Measurements from ENCODE around the gene LPXN.

Gene LPXN

DNA sequence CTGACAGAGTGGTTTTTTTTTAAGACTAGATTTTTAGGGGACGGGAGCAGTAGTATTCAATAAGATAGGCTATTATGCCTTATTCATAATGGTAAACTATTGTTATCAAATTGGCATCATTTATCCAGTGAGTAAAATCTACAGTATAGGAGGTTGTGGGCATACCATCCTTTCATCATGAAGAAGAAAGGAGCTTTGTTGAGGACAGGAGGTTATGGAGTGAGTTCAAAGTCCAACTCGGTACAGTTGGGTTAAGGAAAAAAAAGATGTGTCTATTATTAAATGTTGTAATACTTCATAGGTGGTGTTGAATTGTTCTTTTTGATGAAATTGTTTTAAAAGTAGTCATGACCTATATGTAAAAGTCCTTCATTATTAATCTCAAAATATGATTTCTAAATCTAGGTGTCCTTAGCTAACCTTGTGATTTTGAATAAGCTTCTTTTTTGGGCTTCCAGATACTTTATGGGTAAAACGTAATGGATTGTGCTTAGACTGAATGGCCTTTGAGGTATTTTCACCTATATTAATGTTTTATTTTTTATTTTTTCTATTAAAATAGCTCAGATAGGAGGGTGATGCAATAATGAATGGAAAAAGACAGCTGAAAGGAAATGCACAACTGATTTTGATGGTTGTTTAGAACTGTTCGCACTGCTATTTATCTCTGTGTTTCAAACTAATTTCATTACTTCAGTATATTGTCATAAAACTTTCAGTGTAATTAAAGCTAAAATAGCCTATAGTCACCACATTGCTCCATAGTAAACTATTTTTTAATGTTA, 31.5 kb upstream of the LPXN start:
- H2AFZ ChIP-seq (ENCODE audit: low read depth, low read length) = no peak overlapping the region

DNA sequence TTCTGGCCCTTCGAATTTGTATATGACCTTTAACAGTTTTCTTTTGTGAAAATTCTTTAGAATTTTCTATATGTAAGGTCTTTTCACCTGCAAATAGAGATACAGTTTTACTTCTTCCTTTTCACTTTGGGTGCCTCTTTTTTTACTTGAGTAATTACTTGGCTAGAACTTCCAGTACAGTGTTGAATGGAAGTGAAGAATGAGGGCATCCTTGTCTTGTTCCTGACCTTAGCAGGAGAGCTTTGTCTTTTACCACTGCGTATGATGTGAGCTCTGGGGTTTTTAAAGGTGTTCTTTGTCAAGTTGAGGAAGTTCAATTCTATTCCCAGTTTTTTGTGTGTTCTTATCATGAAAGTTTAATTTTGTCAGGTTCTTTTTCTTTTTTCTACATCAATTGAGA, 24.9 kb upstream of the LPXN start:
- H3K9me3 ChIP-seq (ENCODE audit: insufficient read depth, low read length, severe bottlenecking) = no peaks in the 10 kb centered on the region
- no peak overlapping the region for H2AFZ ChIP-seq (ENCODE audit: low read depth, low read length)
- no peak overlapping the region for H3K9ac ChIP-seq (ENCODE audit: low read depth, low read length)
- H3K4me3 ChIP-seq (ENCODE audit: low read depth in 1 of 2, low read length in 2 of 2) = no peak overlapping the region
- H3K36me3 ChIP-seq (ENCODE audit: insufficient read depth, low read length) = peaks cover 38% of the 10 kb centered on the region
- peaks cover 76% of the 10 kb centered on the region for H4K20me1 ChIP-seq (ENCODE audit: insufficient read depth, low read length)
- TF ChIP-seq, protein P1, sequence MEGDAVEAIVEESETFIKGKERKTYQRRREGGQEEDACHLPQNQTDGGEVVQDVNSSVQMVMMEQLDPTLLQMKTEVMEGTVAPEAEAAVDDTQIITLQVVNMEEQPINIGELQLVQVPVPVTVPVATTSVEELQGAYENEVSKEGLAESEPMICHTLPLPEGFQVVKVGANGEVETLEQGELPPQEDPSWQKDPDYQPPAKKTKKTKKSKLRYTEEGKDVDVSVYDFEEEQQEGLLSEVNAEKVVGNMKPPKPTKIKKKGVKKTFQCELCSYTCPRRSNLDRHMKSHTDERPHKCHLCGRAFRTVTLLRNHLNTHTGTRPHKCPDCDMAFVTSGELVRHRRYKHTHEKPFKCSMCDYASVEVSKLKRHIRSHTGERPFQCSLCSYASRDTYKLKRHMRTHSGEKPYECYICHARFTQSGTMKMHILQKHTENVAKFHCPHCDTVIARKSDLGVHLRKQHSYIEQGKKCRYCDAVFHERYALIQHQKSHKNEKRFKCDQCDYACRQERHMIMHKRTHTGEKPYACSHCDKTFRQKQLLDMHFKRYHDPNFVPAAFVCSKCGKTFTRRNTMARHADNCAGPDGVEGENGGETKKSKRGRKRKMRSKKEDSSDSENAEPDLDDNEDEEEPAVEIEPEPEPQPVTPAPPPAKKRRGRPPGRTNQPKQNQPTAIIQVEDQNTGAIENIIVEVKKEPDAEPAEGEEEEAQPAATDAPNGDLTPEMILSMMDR (IDR thresholded peaks at IDR 0.05; ENCODE audit: borderline replicate concordance, extremely low read depth, low read length, poor library complexity, severe bottlenecking) = no peak
- no peak for TF ChIP-seq EZH2 (IDR thresholded peaks at IDR 0.05; ENCODE audit: borderline replicate concordance, low read depth, low read length, severe bottlenecking)
- no peak overlapping the region for H3K4me2 ChIP-seq (ENCODE audit: insufficient read depth, low read length)
- no peak overlapping the region for H3K27ac ChIP-seq (ENCODE audit: low read length)
- ATAC-seq (ENCODE audit: insufficient read depth, low read depth) = no peak
- H3K79me2 ChIP-seq (ENCODE audit: insufficient read depth, low read length) = peaks cover 100% of the 10 kb centered on the region
- no peak for DNase-seq
- H3K4me1 ChIP-seq (ENCODE audit: insufficient read depth, low read length) = no peaks in the 10 kb centered on the region
- H3K27me3 ChIP-seq (ENCODE audit: insufficient read depth, low read length, poor library complexity) = no peaks in the 10 kb centered on the region

More for the DNA sequence above, 31.5 kb upstream of the LPXN start:
- H3K9ac ChIP-seq (ENCODE audit: low read depth, low read length) = no peak overlapping the region
- DNase-seq (no peak), ATAC-seq (ENCODE audit: insufficient read depth, low read depth) (no peak)
- H3K27me3 ChIP-seq (ENCODE audit: insufficient read depth, low read length, poor library complexity) = no peaks in the 10 kb centered on the region
- peaks cover 46% of the 10 kb centered on the region for H3K36me3 ChIP-seq (ENCODE audit: insufficient read depth, low read length)
- no peak overlapping the region for H3K27ac ChIP-seq (ENCODE audit: low read length)
- H3K9me3 ChIP-seq (ENCODE audit: insufficient read depth, low read length, severe bottlenecking) = no peaks in the 10 kb centered on the region
- TF ChIP-seq EZH2 (IDR thresholded peaks at IDR 0.05; ENCODE audit: borderline replicate concordance, low read depth, low read length, severe bottlenecking) = no peak
- TF ChIP-seq, protein P1 (IDR thresholded peaks at IDR 0.05; ENCODE audit: borderline replicate concordance, extremely low read depth, low read length, poor library complexity, severe bottlenecking) = no peak
- peaks cover 80% of the 10 kb centered on the region for H3K79me2 ChIP-seq (ENCODE audit: insufficient read depth, low read length)
- H3K4me3 ChIP-seq (ENCODE audit: low read depth in 1 of 2, low read length in 2 of 2) = no peak overlapping the region
- H3K4me1 ChIP-seq (ENCODE audit: insufficient read depth, low read length) = no peaks in the 10 kb centered on the region
- H3K4me2 ChIP-seq (ENCODE audit: insufficient read depth, low read length) = no peak overlapping the region
- peaks cover 54% of the 10 kb centered on the region for H4K20me1 ChIP-seq (ENCODE audit: insufficient read depth, low read length)

DNA sequence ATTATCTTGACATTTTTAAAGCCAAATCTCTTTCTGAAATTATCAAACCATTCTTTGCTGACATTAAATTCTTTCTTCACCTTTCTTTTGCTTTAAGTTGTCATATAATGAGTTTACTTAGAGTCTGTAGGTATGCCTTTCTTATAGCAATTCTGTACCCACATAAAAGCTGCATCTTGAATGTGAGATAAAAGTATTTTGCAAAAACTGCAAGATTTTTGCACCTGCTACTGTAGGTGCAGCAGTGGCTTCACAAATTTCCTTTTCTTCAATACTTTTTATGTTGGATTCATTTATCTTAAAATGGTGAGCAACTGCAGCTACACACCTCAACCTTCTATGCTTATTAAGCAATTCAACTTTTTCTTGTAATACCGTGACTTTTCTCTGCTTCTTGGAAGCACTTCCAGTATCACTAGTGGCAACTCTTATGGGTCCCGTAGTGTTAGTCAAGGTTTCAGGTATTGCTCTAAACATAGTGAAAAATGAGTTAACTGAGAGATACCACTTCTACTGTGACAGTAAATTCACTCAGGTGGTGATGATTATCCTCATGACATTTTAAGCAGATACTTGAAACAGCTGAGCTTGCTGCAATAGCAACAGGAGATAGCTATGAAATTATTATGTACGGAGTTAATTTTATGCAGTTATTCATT, 22.0 kb upstream of the LPXN start:
- Histone ChIP-seq H3K4me3 (ENCODE audit: low read depth in 1 of 2, low read length in 2 of 2) (no peak overlapping the region), H2AFZ (ENCODE audit: low read depth, low read length) (no peak overlapping the region), H3K9ac (ENCODE audit: low read depth, low read length) (no peak overlapping the region), H3K79me2 (ENCODE audit: insufficient read depth, low read length) (peaks cover 100% of the 10 kb centered on the region), H3K4me2 (ENCODE audit: insufficient read depth, low read length) (no peak overlapping the region), H3K4me1 (ENCODE audit: insufficient read depth, low read length) (no peaks in the 10 kb centered on the region), H3K9me3 (ENCODE audit: insufficient read depth, low read length, severe bottlenecking) (no peaks in the 10 kb centered on the region), H4K20me1 (ENCODE audit: insufficient read depth, low read length) (peaks cover 67% of the 10 kb centered on the region), H3K36me3 (ENCODE audit: insufficient read depth, low read length) (peaks cover 40% of the 10 kb centered on the region), H3K27me3 (ENCODE audit: insufficient read depth, low read length, poor library complexity) (no peaks in the 10 kb centered on the region), H3K27ac (ENCODE audit: low read length) (no peak overlapping the region)
- ATAC-seq (ENCODE audit: insufficient read depth, low read depth) (no peak), DNase-seq (no peak)
- TF ChIP-seq, protein P1 (IDR thresholded peaks at IDR 0.05; ENCODE audit: borderline replicate concordance, extremely low read depth, low read length, poor library complexity, severe bottlenecking) = no peak
- no peak for TF ChIP-seq EZH2 (IDR thresholded peaks at IDR 0.05; ENCODE audit: borderline replicate concordance, low read depth, low read length, severe bottlenecking)
